ENCODE results near the gene U2AF1.
"Not testable (repeated sequence)": the region's sequence is repeated elsewhere in the genome, so short reads cannot be mapped to it uniquely, and the experiment has no call there.

- not testable (repeated sequence) for TF ChIP-seq RFX7 (CRISPR knock-in tag; IDR thresholded peaks at IDR 0.05); POLR2A (conservative IDR thresholded peaks at IDR 0.05); ZNF3 (CRISPR knock-in tag; IDR thresholded peaks at IDR 0.05); ZBTB8A (IDR thresholded peaks at IDR 0.05; ENCODE audit: partially characterized antibody); CCNT2 (IDR thresholded peaks at IDR 0.05; ENCODE audit: borderline replicate concordance, extremely low read depth, insufficient read length, low read depth, low read length); CTCF (IDR thresholded peaks at IDR 0.05 in 2 of 3, conservative IDR thresholded peaks at IDR 0.05 in 1 of 3; ENCODE audit: insufficient read depth in 2 of 3, low read depth in 1 of 3, low read length in 3 of 3); NFIC (IDR thresholded peaks at IDR 0.05); ZNF175 (CRISPR knock-in tag; IDR thresholded peaks at IDR 0.05; ENCODE audit: low read depth)
Observed at GRCh38 chr21:43090947-43091346, 16.4 kb downstream of the U2AF1 start.
